ENCODE results near the gene DERA. TPM values are rescaled to one million over a fixed set of nuclear protein-coding genes. Genes with fewer than 3 reads are reported as not detected.
A peak's percentile ranks its signal among the peaks of the same experiment; 100 is the strongest.
"Not testable (repeated sequence)": the region's sequence is repeated elsewhere in the genome, so short reads cannot be mapped to it uniquely, and the experiment has no call there.

DERA gene
- total and polyA plus RNA-seq, 8 donors, result 26.4 to 37.3 (median 31.1) TPM

- Histone ChIP-seq H3K36me3 (no peaks in the 10 kb centered on the region), H3K27ac (no peak overlapping the region), H3K4me1 (peaks cover 0 to 8% of the 10 kb centered on the region in 2 donors), H3K4me3 (no peak overlapping the region), H3K27me3 (no peaks in the 10 kb centered on the region), H3K9me3 (no peaks in the 10 kb centered on the region)
- ATAC-seq (peak; percentile 22), DNase-seq (no peak)
- TF ChIP-seq, protein P1, sequence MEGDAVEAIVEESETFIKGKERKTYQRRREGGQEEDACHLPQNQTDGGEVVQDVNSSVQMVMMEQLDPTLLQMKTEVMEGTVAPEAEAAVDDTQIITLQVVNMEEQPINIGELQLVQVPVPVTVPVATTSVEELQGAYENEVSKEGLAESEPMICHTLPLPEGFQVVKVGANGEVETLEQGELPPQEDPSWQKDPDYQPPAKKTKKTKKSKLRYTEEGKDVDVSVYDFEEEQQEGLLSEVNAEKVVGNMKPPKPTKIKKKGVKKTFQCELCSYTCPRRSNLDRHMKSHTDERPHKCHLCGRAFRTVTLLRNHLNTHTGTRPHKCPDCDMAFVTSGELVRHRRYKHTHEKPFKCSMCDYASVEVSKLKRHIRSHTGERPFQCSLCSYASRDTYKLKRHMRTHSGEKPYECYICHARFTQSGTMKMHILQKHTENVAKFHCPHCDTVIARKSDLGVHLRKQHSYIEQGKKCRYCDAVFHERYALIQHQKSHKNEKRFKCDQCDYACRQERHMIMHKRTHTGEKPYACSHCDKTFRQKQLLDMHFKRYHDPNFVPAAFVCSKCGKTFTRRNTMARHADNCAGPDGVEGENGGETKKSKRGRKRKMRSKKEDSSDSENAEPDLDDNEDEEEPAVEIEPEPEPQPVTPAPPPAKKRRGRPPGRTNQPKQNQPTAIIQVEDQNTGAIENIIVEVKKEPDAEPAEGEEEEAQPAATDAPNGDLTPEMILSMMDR (IDR thresholded peaks at IDR 0.05), result no peak
- intact Hi-C loops (cut with DNase I), result no loop called here
Measured at GRCh38 chr12:15863984-15864383, 47.1 kb upstream of the DERA start.

DNA sequence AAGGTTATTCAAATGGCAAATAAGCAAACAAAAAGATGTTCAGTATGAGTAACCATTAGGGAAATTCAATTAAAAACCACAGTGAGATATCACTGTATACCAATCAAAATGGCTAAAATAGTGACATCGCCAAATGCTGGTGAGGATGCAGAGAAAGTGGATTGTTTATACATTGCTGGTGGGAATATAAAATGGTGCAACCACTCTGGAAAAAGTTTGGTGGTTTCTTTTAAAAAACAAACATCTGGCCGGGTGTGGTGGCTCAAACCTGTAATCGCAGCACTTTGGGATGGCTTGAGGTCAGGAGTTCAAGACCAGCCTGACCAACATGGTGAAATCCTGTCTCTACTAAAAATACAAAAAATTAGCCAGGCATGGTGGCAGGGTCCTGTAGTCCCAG, 42.9 kb upstream of the DERA start:
- no peak overlapping the region for H3K4me3 ChIP-seq
- H3K27ac ChIP-seq, result no peak overlapping the region
- no peak for ATAC-seq
- H3K36me3 ChIP-seq, result no peaks in the 10 kb centered on the region
- TF ChIP-seq, protein P1 (IDR thresholded peaks at IDR 0.05), result no peak
- peaks cover 0 to 8% of the 10 kb centered on the region in 2 donors for H3K4me1 ChIP-seq
- H3K27me3 ChIP-seq, result no peaks in the 10 kb centered on the region
- intact Hi-C loops (cut with DNase I), result no loop called here
- no peak for DNase-seq
- H3K9me3 ChIP-seq, result no peaks in the 10 kb centered on the region

GRCh38 chr12:15873556-15873955, 37.6 kb upstream of the DERA start:
- intact Hi-C loops (cut with DNase I), result no loop called here
- TF ChIP-seq, protein P1 (IDR thresholded peaks at IDR 0.05), result no peak
- DNase-seq, result no peak
- ATAC-seq, result no peak
- H3K4me1 ChIP-seq, result no peaks in the 10 kb centered on the region
- no peak overlapping the region for H3K27ac ChIP-seq
- no peaks in the 10 kb centered on the region for H3K9me3 ChIP-seq
- H3K36me3 ChIP-seq, result no peaks in the 10 kb centered on the region
- H3K4me3 ChIP-seq, result no peak overlapping the region
- H3K27me3 ChIP-seq, result no peaks in the 10 kb centered on the region

DNA sequence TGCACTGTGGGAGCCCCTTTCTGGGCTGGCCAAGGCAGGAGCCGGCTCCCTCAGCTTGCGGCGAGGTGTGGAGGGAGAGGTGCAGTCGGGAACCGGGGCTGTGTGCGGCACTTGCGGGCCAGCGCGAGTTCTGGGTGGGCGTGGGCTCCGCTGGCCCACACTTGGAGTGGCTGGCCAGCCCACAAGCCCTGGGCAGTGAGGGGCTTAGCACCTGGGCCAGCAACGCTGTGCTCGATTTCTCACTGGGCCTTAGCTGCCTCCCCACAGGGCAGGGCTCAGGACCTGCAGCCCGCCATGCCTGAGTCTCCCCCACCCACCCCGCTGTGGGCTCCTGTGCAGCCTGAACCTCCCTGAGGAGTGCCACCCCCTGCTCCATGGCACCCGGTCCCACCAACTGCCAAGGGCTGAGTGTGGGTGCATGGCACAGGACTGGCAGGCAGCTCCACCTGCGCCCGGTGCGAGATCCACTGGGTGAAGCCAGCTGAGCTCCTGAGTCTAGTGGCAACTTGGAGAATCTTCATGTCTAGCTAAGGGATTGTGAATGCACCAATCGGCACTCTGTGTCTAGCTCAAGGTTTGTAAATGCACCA, 36.5 kb upstream of the DERA start:
- peak in 1 of 4 donors; percentile 51 for DNase-seq

DNA sequence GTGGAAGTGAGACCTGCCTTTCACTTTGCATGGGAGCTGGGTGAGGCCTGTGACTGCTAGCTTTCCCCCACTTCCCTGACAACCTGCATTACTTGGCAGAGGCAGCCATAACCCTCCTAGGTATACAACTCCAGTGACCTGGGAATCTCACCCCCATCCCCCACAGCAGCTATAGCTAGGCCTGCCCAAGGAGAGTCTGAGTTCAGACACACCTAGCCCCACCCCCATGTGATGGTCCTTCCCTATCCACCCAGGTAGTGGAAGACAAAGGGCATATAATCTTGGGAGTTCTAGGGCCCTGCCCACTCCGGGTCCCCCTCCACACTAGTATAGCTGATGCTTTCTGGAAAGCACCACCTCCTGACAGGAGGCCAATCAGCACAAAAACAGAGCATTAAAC, 35.3 kb upstream of the DERA start:
- no peak overlapping the region for H3K27ac ChIP-seq
- ATAC-seq (no peak), DNase-seq (no peak)
- TF ChIP-seq, protein P1 (IDR thresholded peaks at IDR 0.05), result no peak
- H3K4me3 ChIP-seq, result no peak overlapping the region
- H3K36me3 ChIP-seq, result no peaks in the 10 kb centered on the region
- no peaks in the 10 kb centered on the region for H3K4me1 ChIP-seq
- H3K9me3 ChIP-seq, result no peaks in the 10 kb centered on the region
- H3K27me3 ChIP-seq, result no peaks in the 10 kb centered on the region
- intact Hi-C loops (cut with DNase I), result no loop called here

More for the DNA sequence above, 36.5 kb upstream of the DERA start:
- H3K27ac ChIP-seq; H3K9me3 ChIP-seq; intact Hi-C loops (cut with DNase I); H3K36me3 ChIP-seq; H3K27me3 ChIP-seq; H3K4me3 ChIP-seq; ATAC-seq; H3K4me1 ChIP-seq: not testable (repeated sequence)

DNA sequence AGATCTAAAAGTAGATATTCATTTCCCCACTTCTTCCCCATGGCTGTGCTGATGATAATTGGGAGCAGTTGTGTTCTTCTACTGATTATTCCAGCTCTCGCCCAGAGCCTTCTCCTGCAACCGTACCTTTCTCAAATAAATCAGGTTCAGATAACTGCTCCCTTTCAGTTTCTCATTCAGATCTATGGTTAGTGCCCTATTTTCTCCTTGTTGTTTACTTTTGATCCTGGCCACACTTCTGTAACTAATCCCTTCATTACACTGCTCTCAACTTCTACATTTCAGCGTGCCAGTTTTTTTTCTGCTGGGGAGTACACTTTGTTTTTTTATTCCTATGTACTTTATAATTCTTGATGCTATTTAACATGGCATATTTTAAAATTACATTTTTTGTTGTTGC, 31.7 kb upstream of the DERA start:
- TF ChIP-seq, protein P1 (IDR thresholded peaks at IDR 0.05), result no peak
- H3K4me3 ChIP-seq, result no peak overlapping the region
- H3K27ac ChIP-seq, result no peak overlapping the region
- DNase-seq, result no peak
- intact Hi-C loops (cut with DNase I), result no loop called here
- no peaks in the 10 kb centered on the region for H3K36me3 ChIP-seq
- no peak for ATAC-seq
- H3K4me1 ChIP-seq, result peaks cover 11 to 24% of the 10 kb centered on the region in 2 donors
- H3K27me3 ChIP-seq, result no peaks in the 10 kb centered on the region
- no peaks in the 10 kb centered on the region for H3K9me3 ChIP-seq

All from left lung (tissue), 10 donors.